ENCODE data around the gene PTK7. TPM values are rescaled to one million over a fixed set of nuclear protein-coding genes. Genes with fewer than 3 reads are reported as not detected.

Gene PTK7
- total RNA-seq, 1 experiment from 2014 or later = 165 TPM

GRCh38 chr6:43207286-43207685 is 131.2 kb downstream of the PTK7 start:
- H3K27ac Mint-ChIP-seq = no peak overlapping the region
- no peak for ATAC-seq
- H3K36me3 Mint-ChIP-seq = no peaks in the 10 kb centered on the region
- no peak overlapping the region for H3K4me3 Mint-ChIP-seq
- no peak for DNase-seq (ENCODE audit: low spot score)
- ChIA-PET POLR2A (no interaction called here), CTCF (no interaction called here)
- H3K27me3 Mint-ChIP-seq (ENCODE audit: low read depth) = no peaks in the 10 kb centered on the region; the same call in 1 of the 2 replicates
- peak; percentile 85 for TF ChIP-seq HMGA2 (CRISPR knock-in tag; IDR thresholded peaks at IDR 0.05)
- no peak for TF ChIP-seq CREB1 (CRISPR knock-in tag; IDR thresholded peaks at IDR 0.05)
- H3K9me3 Mint-ChIP-seq = no peaks in the 10 kb centered on the region
- H3K4me1 Mint-ChIP-seq = 0 out of 2 replicates have a peak, but pooled peaks cover 2% of the 10 kb centered on the region

Other genes with a start within 250 kb of the PTK7 start
- gene RPL7L1, start 196.7 kb upstream of the PTK7 start, total RNA-seq (2021) = 91.4 to 107 TPM (median 93.0 TPM) in 3 replicates
- gene PTCRA, start 160.3 kb upstream of the PTK7 start, total RNA-seq (2021) = not detected in 3 replicates
- 67.0 to 88.7 TPM (median 86.5 TPM) in 3 replicates for gene CNPY3, start 146.8 kb upstream of the PTK7 start, total RNA-seq (2021)
- gene GNMT, start 115.6 kb upstream of the PTK7 start, total RNA-seq (2021) = 1.6 to 2.7 TPM (median 2.0 TPM) in 3 replicates
- gene PEX6, start 97.1 kb upstream of the PTK7 start, total RNA-seq (2021) = 8.2 to 12.6 TPM (median 11.7 TPM) in 3 replicates
- 47.5 to 52.7 TPM (median 49.0 TPM) in 3 replicates for gene PPP2R5D, start 91.7 kb upstream of the PTK7 start, total RNA-seq (2021)
- 85.0 to 91.2 TPM (median 86.5 TPM) in 3 replicates for gene MEA1, start 62.4 kb upstream of the PTK7 start, total RNA-seq (2021)
- gene KLHDC3, start 62.1 kb upstream of the PTK7 start, total RNA-seq (2021) = 157 to 172 TPM (median 169 TPM) in 3 replicates
- gene RRP36, start 54.7 kb upstream of the PTK7 start, total RNA-seq (2021) = 65.6 to 81.0 TPM (median 67.9 TPM) in 3 replicates
- gene CUL7, start 22.5 kb upstream of the PTK7 start, total RNA-seq (2021) = 20.8 to 27.9 TPM (median 27.0 TPM) in 3 replicates
- 107 to 131 TPM (median 112 TPM) in 3 replicates for gene MRPL2, start 16.9 kb upstream of the PTK7 start, total RNA-seq (2021)
- 31.2 to 36.4 TPM (median 35.7 TPM) in 3 replicates for gene KLC4, start 16.7 kb upstream of the PTK7 start, total RNA-seq (2021)
- gene SRF, start 95.0 kb downstream of the PTK7 start, total RNA-seq (2021) = 43.9 to 46.2 TPM (median 45.3 TPM) in 3 replicates
- 15.2 to 20.5 TPM (median 19.2 TPM) in 3 replicates for gene CUL9, start 105.9 kb downstream of the PTK7 start, total RNA-seq (2021)
- gene DNPH1, start 153.2 kb downstream of the PTK7 start, total RNA-seq (2021) = 48.4 to 56.4 TPM (median 55.4 TPM) in 3 replicates
- 0.66 to 0.78 TPM (median 0.68 TPM) in 3 replicates for gene TTBK1, start 167.2 kb downstream of the PTK7 start, total RNA-seq (2021)
- not detected in 3 replicates for gene SLC22A7, start 221.9 kb downstream of the PTK7 start, total RNA-seq (2021)
- 44.7 to 48.9 TPM (median 45.6 TPM) in 3 replicates for gene CRIP3, start 232.5 kb downstream of the PTK7 start, total RNA-seq (2021)

Measured in WTC11 (cell line).